ENCODE data around the gene GSG1.
"Not testable (repeated sequence)": the region's sequence is repeated elsewhere in the genome, so short reads cannot be mapped to it uniquely, and the experiment has no call there.

Gene GSG1

DNA sequence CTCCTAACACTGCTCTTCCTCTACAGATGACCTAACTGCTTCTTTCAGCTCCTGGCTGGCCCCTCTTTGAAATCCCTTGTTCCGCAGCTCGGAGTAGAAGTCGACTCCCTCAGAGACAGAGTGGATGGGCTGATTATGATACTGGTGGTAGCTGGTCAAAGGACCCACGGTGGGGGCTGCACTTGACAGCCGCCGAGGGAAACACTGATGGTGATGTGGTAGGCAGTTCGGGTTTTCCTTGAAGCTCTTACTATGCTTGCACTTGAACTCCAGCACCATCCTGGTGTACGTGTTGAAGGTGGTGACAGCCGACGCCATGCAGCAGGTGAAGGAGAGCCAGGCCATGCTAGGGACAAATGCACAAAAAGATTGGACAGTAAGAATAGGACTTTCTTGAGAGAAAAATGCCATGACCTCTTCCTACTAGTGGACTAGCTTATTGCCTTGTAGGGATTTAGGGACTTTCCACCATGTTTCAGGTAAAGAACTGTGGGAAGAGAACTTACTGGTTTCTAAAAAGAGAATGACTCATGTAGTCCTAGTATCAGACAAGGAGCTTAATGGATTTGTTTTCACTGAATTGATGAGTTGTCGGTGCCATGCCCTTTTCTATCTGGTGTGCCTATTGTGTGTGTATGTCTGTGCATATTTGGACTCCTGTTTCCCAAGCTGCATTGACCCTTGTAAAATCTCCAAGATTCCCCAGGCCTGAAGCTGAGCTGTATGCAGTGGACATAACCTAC lies 18.4 kb downstream of the GSG1 start:
- Histone ChIP-seq H3K27me3 (no peaks in the 10 kb centered on the region), H3K9me3 (no peaks in the 10 kb centered on the region), H3K4me3 (ENCODE audit: low read depth in 1 of 2, low read length in 1 of 2) (no peak overlapping the region), H3K4me1 (ENCODE audit: control insufficient read depth in 1 of 2, insufficient read depth in 1 of 2, low read depth in 1 of 2, low read length in 1 of 2) (peaks cover 3 to 9% of the 10 kb centered on the region in 2 experiments), H3K36me3 (no peaks in the 10 kb centered on the region), H3K27ac (no peak overlapping the region)
- TF ChIP-seq CTCF (IDR thresholded peaks at IDR 0.05): no peak

- H3K4me1 ChIP-seq (ENCODE audit: control insufficient read depth in 1 of 2, insufficient read depth in 1 of 2, low read depth in 1 of 2, low read length in 1 of 2); H3K36me3 ChIP-seq: not testable (repeated sequence)
Measured at GRCh38 chr12:13083638-13084037, 19.8 kb downstream of the GSG1 start.

GRCh38 chr12:13082861-13083260 lies 20.6 kb downstream of the GSG1 start:
- H3K4me3 ChIP-seq (ENCODE audit: low read depth in 1 of 2, low read length in 1 of 2): no peak overlapping the region
- no peaks in the 10 kb centered on the region for H3K36me3 ChIP-seq
- no peaks in the 10 kb centered on the region for H3K9me3 ChIP-seq
- H3K4me1 ChIP-seq (ENCODE audit: control insufficient read depth in 1 of 2, insufficient read depth in 1 of 2, low read depth in 1 of 2, low read length in 1 of 2): peaks cover 3 to 9% of the 10 kb centered on the region in 2 experiments
- no peaks in the 10 kb centered on the region for H3K27me3 ChIP-seq
- H3K27ac ChIP-seq: peak overlapping the region; percentile 15
- TF ChIP-seq CTCF (IDR thresholded peaks at IDR 0.05): no peak

More at GRCh38 chr12:13083638-13084037, 19.8 kb downstream of the GSG1 start:
- H3K27me3 ChIP-seq; H3K27ac ChIP-seq; H3K9me3 ChIP-seq; H3K4me3 ChIP-seq (ENCODE audit: low read depth in 1 of 2, low read length in 1 of 2): not testable (repeated sequence)

DNA sequence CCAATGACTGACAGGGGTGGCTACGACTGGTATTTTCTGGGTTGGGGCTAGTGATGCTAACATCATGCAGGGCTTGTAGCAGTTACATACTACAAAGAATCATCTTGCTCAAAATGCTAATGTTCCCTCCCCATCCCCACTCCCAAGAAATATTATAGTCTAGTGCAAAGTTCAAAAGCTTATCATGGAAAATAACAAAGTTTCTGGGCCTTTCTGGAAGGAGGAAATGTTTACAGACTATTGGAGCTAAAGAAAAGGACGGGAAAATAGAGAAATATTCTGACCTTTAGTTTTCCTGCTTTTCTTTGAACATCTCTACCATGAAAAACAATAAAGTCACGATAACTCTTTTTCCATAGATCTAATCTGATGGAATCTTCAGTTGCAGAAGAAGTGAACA lies 23.2 kb downstream of the GSG1 start:
- no peaks in the 10 kb centered on the region for H3K36me3 ChIP-seq
- peaks cover 3 to 9% of the 10 kb centered on the region in 2 experiments for H3K4me1 ChIP-seq (ENCODE audit: control insufficient read depth in 1 of 2, insufficient read depth in 1 of 2, low read depth in 1 of 2, low read length in 1 of 2)
- no peak overlapping the region for H3K27ac ChIP-seq
- no peaks in the 10 kb centered on the region for H3K27me3 ChIP-seq
- no peak overlapping the region for H3K4me3 ChIP-seq (ENCODE audit: low read depth in 1 of 2, low read length in 1 of 2)
- no peak for TF ChIP-seq CTCF (IDR thresholded peaks at IDR 0.05)
- H3K9me3 ChIP-seq: no peaks in the 10 kb centered on the region

- H3K27ac ChIP-seq: no peak overlapping the region
- H3K4me1 ChIP-seq (ENCODE audit: control insufficient read depth in 1 of 2, insufficient read depth in 1 of 2, low read depth in 1 of 2, low read length in 1 of 2): peaks cover 3 to 9% of the 10 kb centered on the region in 2 experiments
- no peaks in the 10 kb centered on the region for H3K9me3 ChIP-seq
- H3K27me3 ChIP-seq: no peaks in the 10 kb centered on the region
- no peak for TF ChIP-seq CTCF (IDR thresholded peaks at IDR 0.05)
- no peaks in the 10 kb centered on the region for H3K36me3 ChIP-seq
- H3K4me3 ChIP-seq (ENCODE audit: low read depth in 1 of 2, low read length in 1 of 2): no peak overlapping the region
Measured at GRCh38 chr12:13079440-13079906, 24.0 kb downstream of the GSG1 start.

GRCh38 chr12:13075786-13076570 lies 27.5 kb downstream of the GSG1 start:
- H3K9me3 ChIP-seq: no peaks in the 10 kb centered on the region

More at GRCh38 chr12:13075786-13076570, 27.5 kb downstream of the GSG1 start:
- no peak for TF ChIP-seq CTCF (IDR thresholded peaks at IDR 0.05)
- Histone ChIP-seq H3K4me3 (ENCODE audit: low read depth in 1 of 2, low read length in 1 of 2) (no peak overlapping the region), H3K27ac (no peak overlapping the region), H3K4me1 (ENCODE audit: control insufficient read depth in 1 of 2, insufficient read depth in 1 of 2, low read depth in 1 of 2, low read length in 1 of 2) (no peaks in the 10 kb centered on the region), H3K27me3 (no peaks in the 10 kb centered on the region), H3K36me3 (no peaks in the 10 kb centered on the region)

Measured in neutrophil (primary cell).